ENCODE results near the gene STK25.
"Not testable (repeated sequence)": the region's sequence is repeated elsewhere in the genome, so short reads cannot be mapped to it uniquely, and the experiment has no call there.

Gene STK25

GRCh38 chr2:241463276-241464135, 44.9 kb downstream of the STK25 start:
- DNase-seq (ENCODE audit: low spot score): no peak

GRCh38 chr2:241461693-241462677, 46.4 kb downstream of the STK25 start:
- DNase-seq (ENCODE audit: low spot score): no peak

GRCh38 chr2:241460631-241461030, 47.8 kb downstream of the STK25 start:
- no peak for DNase-seq (ENCODE audit: low spot score)

- no peak for DNase-seq (ENCODE audit: low spot score)
These were observed 48.9 kb downstream of the STK25 start for GRCh38 chr2:241459520-241459919.

GRCh38 chr2:241458687-241459086, 49.7 kb downstream of the STK25 start:
- no peak for DNase-seq (ENCODE audit: low spot score)

GRCh38 chr2:241456546-241456945, 51.8 kb downstream of the STK25 start:
- no peak for DNase-seq (ENCODE audit: low spot score)

- DNase-seq (ENCODE audit: low spot score): no peak
These were observed 53.4 kb downstream of the STK25 start for GRCh38 chr2:241454837-241455485.

GRCh38 chr2:241453919-241454318, 54.5 kb downstream of the STK25 start:
- not testable (repeated sequence) for DNase-seq (ENCODE audit: low spot score)

- DNase-seq (ENCODE audit: low spot score): no peak
These were observed 56.4 kb downstream of the STK25 start for GRCh38 chr2:241451840-241452506.

- DNase-seq (ENCODE audit: low spot score): not testable (repeated sequence)
These were observed 58.3 kb downstream of the STK25 start for GRCh38 chr2:241450092-241450491.

GRCh38 chr2:241445426-241445825, 63.0 kb downstream of the STK25 start:
- no peak for DNase-seq (ENCODE audit: low spot score)

GRCh38 chr2:241443486-241444223, 64.7 kb downstream of the STK25 start:
- no peak for DNase-seq (ENCODE audit: low spot score)
